MV-4-11 (cell line): Measurements from ENCODE around the gene ATAD5.
"Not testable (repeated sequence)": the region's sequence is repeated elsewhere in the genome, so short reads cannot be mapped to it uniquely, and the experiment has no call there.

Source experiments
- DNase-seq: peaks from one replicate; lab custom pipeline; 2025; lab: John Stamatoyannopoulos, UW

ATAD5 gene

GRCh38 chr17:30831663-30832437 lies at the start of gene ATAD5:
Gene ATAD5 (plus strand): TSS chr17:30831966. CDS start chr17:30832348, 382 bp downstream.
- peak; percentile 82 for DNase-seq

GRCh38 chr17:30782206-30782605 lies 49.6 kb upstream of the ATAD5 start:
- no peak for DNase-seq

- DNase-seq: no peak
Observed at GRCh38 chr17:30788918-30789317, 42.8 kb upstream of the ATAD5 start.

- no peak for DNase-seq
Observed at GRCh38 chr17:30790279-30790678, 41.5 kb upstream of the ATAD5 start.

- no peak for DNase-seq
Observed at GRCh38 chr17:30793282-30793977, 38.3 kb upstream of the ATAD5 start.

GRCh38 chr17:30794372-30794771 lies 37.4 kb upstream of the ATAD5 start:
- no peak for DNase-seq

GRCh38 chr17:30796016-30796415 lies 35.8 kb upstream of the ATAD5 start:
- DNase-seq: no peak

GRCh38 chr17:30801671-30802070 lies 30.1 kb upstream of the ATAD5 start:
- no peak for DNase-seq

- DNase-seq: peak; percentile 54
Observed at GRCh38 chr17:30805944-30806456, 25.8 kb upstream of the ATAD5 start.

- no peak for DNase-seq
Observed at GRCh38 chr17:30807896-30808295, 23.9 kb upstream of the ATAD5 start.

GRCh38 chr17:30808785-30809286 lies 22.9 kb upstream of the ATAD5 start:
- peak; percentile 94 for DNase-seq

- no peak for DNase-seq
Observed at GRCh38 chr17:30809867-30810266, 21.9 kb upstream of the ATAD5 start.

GRCh38 chr17:30812218-30813177 lies 19.3 kb upstream of the ATAD5 start:
- DNase-seq: peak; percentile 3

- not testable (repeated sequence) for DNase-seq
Observed at GRCh38 chr17:30814236-30814635, 17.5 kb upstream of the ATAD5 start.

GRCh38 chr17:30814860-30815259 lies 16.9 kb upstream of the ATAD5 start:
- peak; percentile 71 for DNase-seq

- DNase-seq: no peak
Observed at GRCh38 chr17:30816165-30816564, 15.6 kb upstream of the ATAD5 start.

- DNase-seq: peak; percentile 51
Observed at GRCh38 chr17:30819971-30820705, 11.6 kb upstream of the ATAD5 start.

- DNase-seq: peak; percentile 40
Observed at GRCh38 chr17:30821871-30822723, 9.7 kb upstream of the ATAD5 start.

- DNase-seq: peak; percentile 1
Observed at GRCh38 chr17:30822919-30823318, 8.8 kb upstream of the ATAD5 start.

- DNase-seq: no peak
Observed at GRCh38 chr17:30823421-30823820, 8.3 kb upstream of the ATAD5 start.
